Breast epithelium (tissue), 3 donors: ENCODE measurements around the gene FMNL1.

Experiments
- CTCF ChIP-seq, 3 donors: fragments of 450-650 bp; IDR thresholded peaks; one replicate each; pipeline ENCODE4 v1.5.1; 2016 to 2017; ENCODE audit warnings: antibody characterized with exemption in 3 of 3, mild to moderate bottlenecking in 3 of 3, moderate library complexity in 3 of 3
- POLR2A ChIP-seq: fragments of 450-650 bp; IDR thresholded peaks from one replicate; pipeline ENCODE4 v1.6.1; 2016; ENCODE audit warnings: antibody characterized with exemption, mild to moderate bottlenecking, moderate library complexity
- POLR2AphosphoS5 ChIP-seq, 3 donors: sonication (generic); formaldehyde crosslinking; IDR thresholded peaks; one replicate each; pipeline ENCODE4 v1.6.1; 2017; ENCODE audit warnings: antibody characterized with exemption in 3 of 3

DNA sequence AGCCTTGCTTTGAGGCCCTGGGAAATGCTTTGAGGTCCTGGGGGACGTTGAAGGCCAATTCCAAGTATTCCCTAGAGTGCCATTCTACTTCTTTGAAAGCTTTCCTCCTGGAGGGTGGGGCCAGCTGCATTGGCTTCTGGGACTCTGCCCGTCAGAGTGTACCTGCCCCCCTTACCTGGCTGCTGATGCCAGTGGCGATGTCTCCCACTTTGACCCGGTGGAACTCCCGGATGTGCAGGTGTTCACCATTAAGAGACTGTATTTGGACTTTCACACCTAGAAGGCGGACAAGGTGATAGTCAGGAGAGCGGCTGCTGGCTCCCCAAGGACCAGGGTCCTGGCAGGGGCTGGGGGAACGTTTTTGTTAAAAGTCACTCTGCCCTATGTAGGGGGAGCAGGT is 43.3 kb downstream of the FMNL1 start:
- TF ChIP-seq CTCF (IDR thresholded peaks at IDR 0.05): no peak
- no peak for TF ChIP-seq POLR2A
- no peak for TF ChIP-seq POLR2AphosphoS5 (IDR thresholded peaks at IDR 0.05)
